HG03139 (cell line): ENCODE data around the gene COL4A3.

ENCODE experiments used
- ATAC-seq: cut with Tn5 transposase; IDR thresholded peaks from one replicate; pipeline ENCODE4 v1.9.1; 2021; ENCODE audit not compliant: unreplicated experiment

Gene COL4A3

DNA sequence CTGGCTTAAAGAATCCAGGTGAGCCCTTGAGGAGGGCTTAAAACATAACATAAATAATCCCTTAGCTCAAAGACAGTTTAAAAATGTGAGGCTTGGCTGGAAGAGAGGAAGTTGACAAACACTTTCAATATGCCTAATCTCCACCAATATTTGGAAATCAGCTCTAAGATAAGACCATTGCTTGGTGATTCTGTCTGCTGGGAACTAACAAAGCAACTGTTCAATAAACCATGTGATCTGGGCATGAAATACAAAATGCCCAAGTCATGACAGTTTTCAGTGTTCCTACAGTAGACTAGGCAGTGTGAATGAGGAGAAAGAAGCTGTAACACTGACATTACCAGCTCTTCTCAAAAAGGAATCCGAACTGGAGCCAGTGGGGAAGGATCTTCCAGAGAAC is 171.3 kb downstream of the COL4A3 start:
- ATAC-seq = no peak

- ATAC-seq = no peak
These were observed 173.0 kb downstream of the COL4A3 start for GRCh38 chr2:227337442-227337841.

DNA sequence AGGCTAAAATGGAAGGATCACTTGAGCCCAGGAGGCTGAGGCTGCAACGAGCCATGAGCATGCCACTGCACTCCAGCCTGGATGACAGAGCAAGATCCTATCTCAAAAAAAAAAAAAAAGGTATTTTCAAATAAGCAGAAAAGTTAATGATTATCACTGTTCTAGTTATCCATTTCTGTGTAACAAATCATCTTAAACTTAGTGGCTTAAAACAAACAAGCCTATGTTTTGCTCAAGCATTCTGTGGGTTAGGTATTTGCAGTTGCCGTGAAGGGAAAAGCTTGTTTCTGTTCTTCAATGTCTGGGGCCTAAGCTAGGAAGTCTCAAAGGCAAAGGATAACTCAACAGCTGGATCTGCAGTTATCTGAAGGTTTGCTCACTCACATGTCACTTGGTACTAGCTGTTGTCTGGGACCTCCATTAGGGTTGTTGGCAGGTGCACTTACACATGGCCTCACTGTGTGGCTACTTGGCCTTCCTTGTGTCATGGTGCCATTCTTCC is 174.7 kb downstream of the COL4A3 start:
- ATAC-seq = no peak

DNA sequence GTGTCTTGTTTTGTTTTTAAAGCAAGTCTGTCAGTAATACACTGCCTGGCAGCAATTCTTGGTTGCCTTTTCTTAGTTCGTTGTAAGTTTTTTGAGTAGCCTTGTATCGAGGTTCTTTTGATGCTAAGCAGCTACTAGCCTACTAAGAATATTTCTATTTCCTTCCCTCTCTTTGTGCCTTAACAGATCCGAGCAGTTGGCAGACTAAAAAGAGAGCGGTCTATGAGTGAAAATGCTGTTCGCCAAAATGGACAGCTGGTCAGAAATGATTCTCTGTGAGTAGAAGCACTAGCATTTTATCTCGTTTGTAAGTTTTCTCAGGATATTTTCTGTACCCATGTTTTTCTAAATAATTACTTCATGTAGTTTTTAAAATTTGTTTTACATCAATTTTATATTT is 175.7 kb downstream of the COL4A3 start:
- ATAC-seq = no peak

GRCh38 chr2:227341553-227341952 is 177.1 kb downstream of the COL4A3 start:
- ATAC-seq = no peak

DNA sequence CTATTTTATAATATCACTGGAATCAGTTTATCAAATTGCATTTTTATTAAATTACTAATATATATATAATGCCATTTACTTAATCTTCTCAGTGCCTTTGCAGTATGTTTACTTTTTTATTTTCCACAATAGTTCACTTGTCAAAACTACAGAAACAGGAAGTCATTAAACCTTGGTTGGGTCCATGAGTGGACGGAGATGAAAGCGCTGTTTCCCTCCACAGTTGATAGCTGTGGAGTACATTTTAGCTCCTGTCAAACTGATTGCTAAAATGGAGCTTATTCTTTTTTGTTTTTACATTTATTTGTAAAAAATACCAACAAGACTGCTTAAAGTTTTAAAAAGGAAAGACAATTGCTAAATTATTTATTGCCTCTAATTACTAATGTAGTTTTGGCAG is 179.8 kb downstream of the COL4A3 start:
- no peak for ATAC-seq

GRCh38 chr2:227347117-227347516 is 182.7 kb downstream of the COL4A3 start:
- ATAC-seq = no peak

DNA sequence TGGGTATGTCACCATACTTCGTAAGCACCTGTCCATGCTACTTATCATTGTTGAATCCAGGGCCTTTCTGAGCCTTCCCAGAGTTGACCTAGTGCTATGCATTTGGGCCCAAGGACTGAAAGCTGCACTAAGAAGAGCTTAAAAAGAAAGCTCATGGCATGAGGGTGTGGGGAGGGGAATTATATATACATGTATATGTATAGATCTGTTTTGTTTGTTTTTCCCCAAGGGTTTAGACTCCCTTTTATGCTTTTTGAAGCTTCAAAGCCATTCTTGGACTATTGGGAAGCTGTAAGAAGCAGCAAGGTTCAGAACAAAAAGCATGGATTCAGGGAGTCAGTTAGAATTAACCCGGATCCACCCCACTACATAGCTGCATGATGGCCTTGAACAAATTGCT is 183.9 kb downstream of the COL4A3 start:
- ATAC-seq = no peak

- no peak for ATAC-seq
These were observed 185.7 kb downstream of the COL4A3 start for GRCh38 chr2:227349989-227350612.

GRCh38 chr2:227351639-227352038 is 187.2 kb downstream of the COL4A3 start:
- no peak for ATAC-seq

DNA sequence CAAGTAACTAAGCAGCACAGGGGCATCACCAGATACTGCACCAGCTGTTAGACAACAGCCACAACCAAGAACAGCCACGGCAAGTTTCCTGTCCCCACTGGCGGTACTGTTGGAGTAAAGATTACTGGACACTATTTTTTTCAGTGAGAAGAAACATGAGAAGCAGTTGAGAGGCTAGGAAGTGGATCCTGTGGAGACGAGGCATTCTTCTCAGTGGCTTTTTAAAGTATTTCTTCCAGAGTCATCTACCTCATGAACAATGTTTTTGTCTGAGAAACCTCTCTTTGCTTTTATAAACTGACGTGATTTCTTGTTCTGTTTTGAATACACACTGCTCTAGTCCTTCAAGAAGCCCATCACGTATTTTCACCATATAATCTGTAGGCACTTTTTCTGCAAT is 195.9 kb downstream of the COL4A3 start:
- ATAC-seq = no peak

- no peak for ATAC-seq
These were observed 199.3 kb downstream of the COL4A3 start for GRCh38 chr2:227363756-227364155.
